ENCODE measurements around the gene SORCS3.

- TF ChIP-seq CTCF (optimal IDR thresholded peaks at IDR 0.05 in 1 of 3, IDR thresholded peaks at IDR 0.05 in 1 of 3, conservative IDR thresholded peaks at IDR 0.05 in 1 of 3; ENCODE audit: extremely low read depth in 1 of 3, insufficient read depth in 2 of 3, low read length in 3 of 3) = no peak
- no peak for TF ChIP-seq EZH2 (IDR thresholded peaks at IDR 0.05; ENCODE audit: low read length)
Observed at GRCh38 chr10:104664205-104664604, 23.1 kb downstream of the SORCS3 start.
